Activated CD8-positive, alpha-beta T cell treated with anti-CD3 and anti-CD28 coated beads for 36 hours (primary cell): ENCODE data around the gene IL10. TPM values are rescaled to one million over a fixed set of nuclear protein-coding genes. Genes with fewer than 3 reads are reported as not detected.
A peak's percentile ranks its signal among the peaks of the same experiment; 100 is the strongest.

Experiments
- ATAC-seq: fragments of 200-7000 bp; cut with Tn5 transposase; one replicate; pipeline ENCODE4 v1.10.0; 2021; ENCODE audit warnings: mild to moderate bottlenecking, moderate library complexity
- CTCF ChIA-PET: fragments of 350-600 bp; sonication (Branson Sonifier 250); formaldehyde crosslinking; loops from one replicate; lab custom pipeline; 2021; ENCODE audit warnings: antibody characterized with exemption; lab: Charles Lee
- POLR2A ChIA-PET: fragments of 350-600 bp; sonication (Branson Sonifier 250); formaldehyde crosslinking; loops from one replicate; lab custom pipeline; 2021; ENCODE audit warnings: antibody characterized with exemption; lab: Charles Lee
- DNase-seq: peaks from one replicate; pipeline ENCODE4 v3.0.0-alpha.2; 2020
- H3K27ac Mint-ChIP-seq: one replicate; pipeline ENCODE4 v1.8.0; 2021; ENCODE audit warnings: mild to moderate bottlenecking, mixed read lengths
- H3K27me3 Mint-ChIP-seq: one replicate; pipeline ENCODE4 v1.8.0; 2021; ENCODE audit warnings: mixed read lengths
- H3K36me3 Mint-ChIP-seq: one replicate; pipeline ENCODE4 v1.8.0; 2021; ENCODE audit warnings: low read depth, mixed read lengths
- H3K4me1 Mint-ChIP-seq: one replicate; pipeline ENCODE4 v1.8.0; 2021; ENCODE audit warnings: low read depth, mixed read lengths
- H3K4me3 Mint-ChIP-seq: one replicate; pipeline ENCODE4 v1.8.0; 2021; ENCODE audit warnings: mild to moderate bottlenecking, moderate library complexity, mixed read lengths
- H3K9me3 Mint-ChIP-seq: one replicate; pipeline ENCODE4 v1.8.0; 2021; ENCODE audit warnings: mixed read lengths
- CTCF ChIP-seq: fragments of 200-600 bp; IDR thresholded peaks from one replicate; pipeline ENCODE4 v1.8.0; 2022; ENCODE audit warnings: antibody characterized with exemption, mild to moderate bottlenecking
- intact Hi-C: fragments of 100-400 bp; cut with micrococcal nuclease; formaldehyde crosslinking; loops from one replicate; pipeline ENCODE4 v1.10.0; 2022
- total RNA-seq, 2 experiments: library from RNA; stranded (reverse); gene quantifications; one replicate each; pipeline ENCODE4 v1.2.3, GENCODE V29; 2021

IL10 gene
- total RNA-seq, 2 experiments from 2014 or later = 0.32 TPM; not detected in 1

DNA sequence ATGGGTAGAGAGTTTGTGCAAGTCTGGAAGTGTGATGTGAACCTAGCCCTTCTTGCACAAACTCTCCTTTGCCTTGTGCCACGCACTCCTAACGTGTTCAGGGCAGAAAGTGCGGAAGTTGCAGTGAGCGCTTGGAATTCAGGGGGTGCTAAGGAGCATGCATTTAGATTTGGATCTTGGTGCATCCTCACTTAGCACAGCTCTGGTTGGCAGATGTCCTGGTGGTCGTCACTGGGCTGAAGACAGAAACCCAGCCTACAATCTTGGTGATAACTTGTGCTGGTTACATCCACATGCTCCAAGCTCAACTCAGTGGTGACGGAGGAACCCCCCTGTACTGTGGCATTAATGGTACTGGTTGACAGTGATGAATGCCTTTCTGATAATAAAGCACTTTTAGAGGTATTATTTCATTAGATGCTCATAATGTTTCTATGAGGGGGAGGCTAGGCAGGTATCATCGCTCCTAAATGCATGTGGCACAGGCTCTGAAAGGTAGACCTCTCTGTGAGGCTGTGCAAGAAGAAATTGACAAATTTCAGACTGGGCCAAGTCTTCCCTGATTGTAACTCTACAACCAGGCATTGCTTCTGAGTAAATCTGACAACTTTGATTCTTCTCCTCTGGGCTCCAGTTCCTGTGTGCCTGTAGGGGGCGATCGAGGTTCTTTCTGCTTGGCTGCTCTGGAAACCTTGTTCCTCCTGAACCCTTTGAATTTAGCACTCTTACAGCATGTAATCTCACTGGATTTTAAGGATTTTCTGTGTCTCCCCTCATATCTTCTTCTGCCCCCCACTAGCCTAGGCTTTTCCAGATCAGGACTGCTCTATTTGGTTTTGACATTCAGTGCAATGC lies 47.0 kb downstream of the IL10 start:
- ATAC-seq (peak; percentile 57), DNase-seq (peak; percentile 83)
- POLR2A ChIA-PET = interaction anchor here (0.6 to 1.4 kb wide), 5 partner anchors 12 to 82 kb away, joined by 3 to 5 read pairs (median 3); no protein-coding TSS in a partner anchor
- CTCF ChIA-PET = interaction anchor here (0.6 to 17.0 kb wide), 54 partner anchors 10 to 311 kb away, joined by 3 to 628 read pairs (median 6); partner anchors contain the start of genes DYRK3, IL10, IL19 and IL20
- no peak overlapping the region for H3K27ac Mint-ChIP-seq
- intact Hi-C loops = no loop called here
- H3K36me3 Mint-ChIP-seq = peaks cover 8% of the 10 kb centered on the region
- H3K4me3 Mint-ChIP-seq = no peak overlapping the region
- TF ChIP-seq CTCF = peak; percentile 6
- H3K9me3 Mint-ChIP-seq = no peaks in the 10 kb centered on the region
- H3K4me1 Mint-ChIP-seq = peaks cover 57% of the 10 kb centered on the region
- H3K27me3 Mint-ChIP-seq = no peaks in the 10 kb centered on the region

DNA sequence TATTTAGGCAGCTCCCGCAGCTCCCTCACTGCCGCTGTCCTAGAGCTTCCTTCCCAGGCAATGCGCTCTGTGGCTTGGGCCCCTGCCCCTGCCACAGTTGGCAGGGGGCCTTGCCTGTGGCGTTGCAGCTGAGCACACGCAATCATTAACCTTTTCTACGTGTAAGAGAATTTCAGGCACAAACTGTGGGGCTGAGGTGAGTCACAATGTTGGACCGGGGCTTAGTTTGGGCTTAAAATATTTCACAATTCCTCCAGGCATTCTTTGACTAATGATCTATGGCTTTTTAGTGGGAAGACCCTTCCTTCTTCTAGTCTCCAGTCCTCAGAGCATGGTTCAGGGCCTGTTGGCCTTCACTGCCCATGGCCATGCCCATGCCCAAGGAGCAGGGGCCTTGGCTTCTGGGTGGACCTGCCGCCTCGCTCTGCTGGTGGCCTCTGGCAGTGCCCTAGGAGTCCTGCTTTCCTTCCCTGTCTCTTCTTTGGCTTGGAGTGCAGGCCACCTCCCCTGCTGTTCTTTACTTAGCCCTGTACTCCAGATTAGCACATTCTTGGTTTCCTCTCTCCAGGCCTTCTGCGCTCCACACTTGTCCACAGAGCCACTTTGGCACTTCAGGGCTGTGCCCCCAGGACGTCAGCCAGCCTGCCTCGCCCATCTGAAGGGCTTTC lies 48.4 kb downstream of the IL10 start:
- TF ChIP-seq CTCF = no peak
- intact Hi-C loops = no loop called here
- ChIA-PET CTCF (interaction anchor here (0.7 to 17.0 kb wide), 17 partner anchors 10 to 258 kb away, joined by 3 to 628 read pairs (median 23); partner anchors contain the start of genes IL10 and IL19), POLR2A (no interaction called here)
- ATAC-seq (no peak), DNase-seq (no peak)
- Mint-ChIP-seq H3K27me3 (no peaks in the 10 kb centered on the region), H3K4me3 (no peak overlapping the region), H3K36me3 (no peaks in the 10 kb centered on the region), H3K4me1 (peaks cover 59% of the 10 kb centered on the region), H3K27ac (no peak overlapping the region), H3K9me3 (no peaks in the 10 kb centered on the region)

DNA sequence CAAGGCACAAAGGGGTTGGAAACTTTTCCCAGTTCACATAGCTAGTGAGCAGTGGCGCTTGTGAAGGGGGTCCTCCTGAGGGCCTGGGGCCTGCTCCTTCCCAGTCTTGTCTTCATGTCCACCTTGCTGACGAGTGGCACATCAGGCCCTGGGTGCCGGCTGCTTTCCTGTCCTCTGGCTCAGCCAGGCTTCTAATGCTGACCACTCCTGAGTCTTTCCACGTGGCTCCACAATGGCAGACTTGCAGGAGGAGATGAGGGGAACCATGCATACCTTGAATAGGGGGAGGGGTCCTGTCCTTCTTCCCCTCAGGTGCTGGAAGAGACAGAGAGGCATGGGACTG lies 48.9 kb downstream of the IL10 start:
- Mint-ChIP-seq H3K4me1 (peaks cover 63% of the 10 kb centered on the region), H3K36me3 (no peaks in the 10 kb centered on the region), H3K4me3 (no peak overlapping the region), H3K27ac (no peak overlapping the region), H3K9me3 (no peaks in the 10 kb centered on the region), H3K27me3 (no peaks in the 10 kb centered on the region)
- DNase-seq (no peak), ATAC-seq (no peak)
- intact Hi-C loops = no loop called here
- TF ChIP-seq CTCF = no peak
- CTCF ChIA-PET = interaction anchor here (0.7 to 17.0 kb wide), 8 partner anchors 11 to 212 kb away, joined by 3 to 628 read pairs (median 4); no protein-coding TSS in a partner anchor
- POLR2A ChIA-PET = interaction anchor here (1.0 kb wide), 1 partner anchor 11 kb away, joined by 3 read pairs; no protein-coding TSS in a partner anchor

DNA sequence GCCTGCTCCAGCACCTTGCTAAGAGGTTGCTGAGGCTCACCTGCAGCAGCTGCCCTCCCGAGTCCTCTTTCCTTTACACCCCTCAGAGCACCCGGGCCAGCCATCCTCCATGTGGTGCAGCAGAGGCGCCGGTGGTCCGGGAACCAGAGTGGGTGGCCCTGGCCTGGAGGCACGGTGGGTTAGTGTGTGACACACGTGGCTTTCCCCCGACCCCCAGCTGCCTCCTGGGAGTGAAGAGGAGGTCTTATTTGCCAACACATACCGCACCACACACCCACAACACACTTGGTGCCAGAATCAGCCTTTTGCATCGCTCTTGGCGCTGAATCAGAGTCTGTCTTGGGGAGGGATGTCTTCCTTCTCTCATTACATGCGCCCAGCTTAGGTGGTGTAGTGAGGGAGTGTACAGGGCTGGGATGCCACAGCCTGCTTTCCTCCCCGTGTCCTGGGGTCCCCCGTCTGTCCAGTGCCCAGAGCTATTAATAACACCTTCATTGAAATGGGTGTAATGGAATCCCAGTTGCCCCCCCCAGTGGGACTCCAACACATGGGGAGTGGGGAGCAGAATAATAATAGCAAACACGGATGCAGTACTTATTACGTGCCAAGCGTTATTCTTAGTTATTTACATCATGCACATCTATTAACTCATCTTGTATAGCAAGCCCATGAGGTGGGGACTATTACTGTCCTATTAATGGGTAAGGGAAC lies 49.4 kb downstream of the IL10 start:
- POLR2A ChIA-PET = interaction anchor here (0.7 to 1.0 kb wide), 3 partner anchors 10 to 152 kb away, joined by 3 read pairs; partner anchors contain the start of gene DYRK3
- no peaks in the 10 kb centered on the region for H3K9me3 Mint-ChIP-seq
- ATAC-seq = no peak

More for the DNA sequence above, 49.4 kb downstream of the IL10 start:
- Mint-ChIP-seq H3K4me3 (no peak overlapping the region), H3K36me3 (no peaks in the 10 kb centered on the region), H3K27me3 (no peaks in the 10 kb centered on the region), H3K27ac (no peak overlapping the region), H3K4me1 (peaks cover 64% of the 10 kb centered on the region)
- no peak for TF ChIP-seq CTCF
- CTCF ChIA-PET = interaction anchor here (0.7 to 17.0 kb wide), 8 partner anchors 11 to 211 kb away, joined by 3 to 628 read pairs (median 4); no protein-coding TSS in a partner anchor
- no peak for DNase-seq
- intact Hi-C loops = no loop called here
